ENCODE results near the gene DOLPP1. TPM values are rescaled to one million over a fixed set of nuclear protein-coding genes. Genes with fewer than 3 reads are reported as not detected.
"Not testable (repeated sequence)": the region's sequence is repeated elsewhere in the genome, so short reads cannot be mapped to it uniquely, and the experiment has no call there.

Gene DOLPP1
- total RNA-seq, 4 donors from 2014 or later, result 15.7 to 52.4 (median 38.2) TPM

- in situ Hi-C loops (cut with MboI; ENCODE audit: low pct_ligation_motif_present in 1 of 4, low pct_unique_long_range_greater_than_20kb in 1 of 4, low sequenced_read_pairs in 3 of 4) (loop anchor here in 2 of 4 donors (25.0 kb wide), 1 partner anchor 662 kb away; no protein-coding TSS in a partner anchor), intact Hi-C loops (cut with DNase I; ENCODE audit: low total_unique reads) (no loop called here)
- H3K27ac ChIP-seq, result no peak overlapping the region
- DNase-seq, result no peak
- no peaks in the 10 kb centered on the region for H3K27me3 ChIP-seq
- WGBS, 2 donors (ENCODE audit: low coverage in 1 of 2), result 81% methylated on average over 8 of the region's 8 CpGs; no CpG with 5 or more reads in 1 of the 2 donors
- H3K9me3 ChIP-seq, result no peaks in the 10 kb centered on the region
- H3K36me3 ChIP-seq, result peaks cover 0 to 33% (median 10%) of the 10 kb centered on the region in 4 donors
- no peaks in the 10 kb centered on the region for H3K4me1 ChIP-seq
- no peak for TF ChIP-seq CTCF (IDR thresholded peaks at IDR 0.05)
- TF ChIP-seq EP300 (IDR thresholded peaks at IDR 0.05; ENCODE audit: low read depth), result no peak
- no peak for TF ChIP-seq POLR2A (IDR thresholded peaks at IDR 0.05)
- no peak for TF ChIP-seq POLR2AphosphoS5 (IDR thresholded peaks at IDR 0.05)
- no peak overlapping the region for H3K4me3 ChIP-seq
Observed at GRCh38 chr9:129125478-129125877, 44.6 kb downstream of the DOLPP1 start.

- Histone ChIP-seq H3K27ac (no peak overlapping the region), H3K9me3 (no peaks in the 10 kb centered on the region), H3K27me3 (no peaks in the 10 kb centered on the region), H3K4me3 (no peak overlapping the region), H3K36me3 (peaks cover 0 to 22% (median 6%) of the 10 kb centered on the region in 4 donors), H3K4me1 (peaks cover 0 to 3% (median 0%) of the 10 kb centered on the region in 4 donors)
- WGBS, 2 donors (ENCODE audit: low coverage in 1 of 2), result 70 to 85% methylated on average over 2 to 10 of the region's 10 CpGs
- no peak for DNase-seq
- TF ChIP-seq CTCF (IDR thresholded peaks at IDR 0.05) (no peak), POLR2AphosphoS5 (IDR thresholded peaks at IDR 0.05) (no peak), EP300 (IDR thresholded peaks at IDR 0.05; ENCODE audit: low read depth) (no peak), POLR2A (IDR thresholded peaks at IDR 0.05) (no peak)
- intact Hi-C loops (cut with DNase I; ENCODE audit: low total_unique reads) (no loop called here), in situ Hi-C loops (cut with MboI; ENCODE audit: low pct_ligation_motif_present in 1 of 4, low pct_unique_long_range_greater_than_20kb in 1 of 4, low sequenced_read_pairs in 3 of 4) (loop anchor here in 2 of 4 donors (25.0 kb wide), 1 partner anchor 660 kb away; no protein-coding TSS in a partner anchor)
Observed at GRCh38 chr9:129126749-129127618, 46.1 kb downstream of the DOLPP1 start.

- in situ Hi-C loops (cut with MboI; ENCODE audit: low pct_ligation_motif_present in 1 of 4, low pct_unique_long_range_greater_than_20kb in 1 of 4, low sequenced_read_pairs in 3 of 4), result loop anchor here in 2 of 4 donors (25.0 kb wide), 1 partner anchor 659 kb away; no protein-coding TSS in a partner anchor
- intact Hi-C loops (cut with DNase I; ENCODE audit: low total_unique reads), result no loop called here
- H3K27ac ChIP-seq, result no peak overlapping the region
- H3K4me1 ChIP-seq, result peaks cover 0 to 3% (median 0%) of the 10 kb centered on the region in 4 donors
- DNase-seq, result no peak
- WGBS, 2 donors (ENCODE audit: low coverage in 1 of 2), result 94 to 100% methylated on average over 2 to 5 of the region's 5 CpGs
- H3K9me3 ChIP-seq, result no peaks in the 10 kb centered on the region
- peaks cover 0 to 14% (median 3%) of the 10 kb centered on the region in 4 donors for H3K36me3 ChIP-seq
- H3K4me3 ChIP-seq, result no peak overlapping the region
- no peak for TF ChIP-seq POLR2AphosphoS5 (IDR thresholded peaks at IDR 0.05)
- TF ChIP-seq EP300 (IDR thresholded peaks at IDR 0.05; ENCODE audit: low read depth), result no peak
- TF ChIP-seq POLR2A (IDR thresholded peaks at IDR 0.05), result no peak
- TF ChIP-seq CTCF (IDR thresholded peaks at IDR 0.05), result no peak
- no peaks in the 10 kb centered on the region for H3K27me3 ChIP-seq
Observed at GRCh38 chr9:129128689-129129088, 47.8 kb downstream of the DOLPP1 start.

GRCh38 chr9:129130271-129130670 lies 49.4 kb downstream of the DOLPP1 start:
- intact Hi-C loops (cut with DNase I; ENCODE audit: low total_unique reads), result loop anchor here (10.0 kb wide), 1 partner anchor 655 kb away; no protein-coding TSS in a partner anchor

More at GRCh38 chr9:129130271-129130670, 49.4 kb downstream of the DOLPP1 start:
- not testable (repeated sequence) for H3K4me3 ChIP-seq, H3K4me1 ChIP-seq, H3K9me3 ChIP-seq, H3K27me3 ChIP-seq, H3K36me3 ChIP-seq, H3K27ac ChIP-seq, DNase-seq
- in situ Hi-C loops (cut with MboI; ENCODE audit: low pct_ligation_motif_present in 1 of 4, low pct_unique_long_range_greater_than_20kb in 1 of 4, low sequenced_read_pairs in 3 of 4), result loop anchor here (10.0 to 25.0 kb wide), 3 partner anchors 485 to 657 kb away; no protein-coding TSS in a partner anchor
- 88 to 93% methylated on average over 3 to 7 of the region's 7 CpGs for WGBS, 2 donors (ENCODE audit: low coverage in 1 of 2)

All from transverse colon (tissue), 4 donors.